GM21786 (cell line): ENCODE results near the gene CCDC93.
A peak's percentile ranks its signal among the peaks of the same experiment; 100 is the strongest.
"Not testable (repeated sequence)": the region's sequence is repeated elsewhere in the genome, so short reads cannot be mapped to it uniquely, and the experiment has no call there.

ENCODE experiments used
- ATAC-seq: cut with Tn5 transposase; IDR thresholded peaks from one replicate; pipeline ENCODE4 v1.9.1; 2021; ENCODE audit not compliant: unreplicated experiment

CCDC93 gene

GRCh38 chr2:118046634-118047210, 32.9 kb upstream of the CCDC93 start:
- ATAC-seq: peak; percentile 41

- no peak for ATAC-seq
Observed at GRCh38 chr2:118045286-118045685, 31.4 kb upstream of the CCDC93 start.

GRCh38 chr2:118044854-118045253, 31.0 kb upstream of the CCDC93 start:
- no peak for ATAC-seq

- no peak for ATAC-seq
Observed at GRCh38 chr2:118044103-118044716, 30.3 kb upstream of the CCDC93 start.

- ATAC-seq: no peak
Observed at GRCh38 chr2:118040891-118041290, 27.0 kb upstream of the CCDC93 start.

DNA sequence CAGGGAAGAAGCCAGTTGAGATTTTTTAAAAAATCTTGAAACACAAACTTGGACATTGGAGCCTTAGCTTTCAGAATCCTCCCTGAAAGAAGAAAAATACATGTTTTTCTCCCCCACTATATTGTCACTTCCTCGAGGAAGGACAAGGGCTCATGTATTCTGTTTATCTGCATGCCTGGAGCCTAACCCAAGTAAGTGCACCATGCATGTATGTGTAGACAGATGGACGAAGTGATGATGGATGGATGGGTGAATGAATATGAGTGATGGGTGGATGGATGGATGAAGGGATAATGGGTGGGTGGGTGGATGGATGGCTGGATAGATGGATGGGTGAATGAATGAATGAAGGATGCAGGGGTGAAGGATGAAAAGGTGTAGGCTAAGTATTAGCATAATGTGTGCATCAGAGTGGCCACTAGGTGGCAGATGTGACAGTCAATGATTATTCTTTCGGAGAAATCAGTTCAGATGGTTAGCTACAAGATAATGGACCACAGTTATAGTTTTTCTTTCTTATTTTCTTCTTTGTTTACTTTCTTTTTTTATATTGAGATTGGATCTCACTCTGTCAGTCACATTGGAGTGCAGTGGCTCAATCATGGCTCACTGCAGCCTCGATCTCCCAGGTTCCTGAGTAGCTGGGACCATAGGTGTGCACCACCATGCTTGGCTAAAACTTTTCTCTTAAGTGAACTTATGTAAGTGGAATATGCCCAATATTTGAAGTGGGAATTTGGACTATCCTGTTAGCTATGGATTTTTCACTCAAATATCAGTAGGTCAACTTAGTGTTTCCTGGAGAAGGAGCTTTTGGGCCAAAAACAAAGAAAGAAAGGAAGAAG, 18.5 kb upstream of the CCDC93 start:
- peak; percentile 89 for ATAC-seq

GRCh38 chr2:118031566-118031965, 17.7 kb upstream of the CCDC93 start:
- peak; percentile 45 for ATAC-seq

DNA sequence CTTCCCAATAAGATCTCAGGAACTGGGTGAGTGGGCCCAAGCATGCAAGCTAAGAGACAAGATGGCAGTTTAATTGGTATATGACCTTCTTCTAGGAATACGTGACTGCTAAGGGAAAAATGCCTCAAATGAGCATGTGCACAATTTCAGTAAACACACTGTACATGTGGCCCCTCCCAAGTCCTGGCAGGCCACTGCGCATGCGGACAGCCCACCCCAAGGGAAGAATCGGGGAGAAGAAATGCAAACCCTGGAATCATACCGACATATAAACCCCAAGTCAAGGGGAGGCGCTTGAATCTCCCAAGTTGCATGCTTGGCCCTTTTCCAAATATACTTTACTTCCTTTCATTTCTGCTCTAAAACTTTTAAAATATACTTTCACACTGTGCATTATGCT, 15.2 kb upstream of the CCDC93 start:
- no peak for ATAC-seq

DNA sequence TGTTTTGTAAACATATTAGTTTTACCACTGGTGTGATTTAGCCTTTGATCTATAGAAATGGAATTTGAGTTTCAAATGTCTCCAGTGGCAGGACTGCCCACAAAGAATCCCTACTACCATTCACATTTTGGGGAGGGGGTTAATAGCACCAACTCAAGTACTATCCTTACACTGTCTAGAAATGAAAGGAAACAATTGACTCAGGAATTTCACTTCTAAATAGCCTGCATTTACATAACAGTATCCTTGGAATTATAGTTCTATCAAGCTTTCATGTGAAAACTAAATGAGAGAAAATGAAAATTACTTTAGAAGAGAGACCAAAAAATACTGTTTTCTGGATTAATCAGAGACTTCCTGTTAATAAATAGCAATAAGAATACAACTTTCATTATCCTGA, 7.5 kb upstream of the CCDC93 start:
- ATAC-seq: no peak

GRCh38 chr2:118019821-118020220, 6.0 kb upstream of the CCDC93 start:
- no peak for ATAC-seq

GRCh38 chr2:118016911-118017310, 3.0 kb upstream of the CCDC93 start:
- ATAC-seq: no peak

DNA sequence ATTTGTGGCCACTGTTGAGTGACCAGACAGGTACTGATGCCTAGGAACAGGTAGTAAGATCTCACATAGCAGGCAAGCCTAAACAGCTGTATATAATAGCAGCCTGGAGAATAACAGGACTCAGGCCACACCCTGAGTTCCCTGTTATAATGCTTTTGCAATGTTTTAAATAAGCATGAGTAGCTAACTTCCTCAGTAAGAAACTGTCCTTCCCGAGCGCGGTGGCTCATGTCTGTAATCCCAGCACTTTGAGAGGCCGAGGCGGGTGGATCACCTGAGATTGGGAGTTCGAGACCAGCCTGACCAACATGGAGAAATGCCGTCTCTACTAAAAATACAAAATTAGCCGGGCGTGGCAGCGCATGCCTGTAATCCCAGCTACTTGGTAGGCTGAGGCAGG, 1.9 kb upstream of the CCDC93 start:
- not testable (repeated sequence) for ATAC-seq

DNA sequence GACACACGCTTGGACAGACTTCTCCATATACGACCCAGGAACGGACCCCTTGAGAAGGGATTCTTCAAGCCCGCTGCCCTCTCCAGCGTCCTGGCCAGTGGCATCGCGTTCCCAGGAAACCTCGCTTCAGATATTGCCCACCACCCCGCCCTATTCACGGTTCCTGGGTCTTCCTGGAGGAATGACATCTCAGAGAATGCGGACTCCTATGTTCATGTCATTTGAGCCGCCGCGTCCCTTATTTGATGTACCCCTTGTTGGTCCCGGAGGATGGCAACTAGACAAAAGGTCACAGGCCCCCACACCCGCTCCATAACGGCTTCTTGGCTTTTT, 588 bp upstream of the CCDC93 start:
- ATAC-seq: no peak

DNA sequence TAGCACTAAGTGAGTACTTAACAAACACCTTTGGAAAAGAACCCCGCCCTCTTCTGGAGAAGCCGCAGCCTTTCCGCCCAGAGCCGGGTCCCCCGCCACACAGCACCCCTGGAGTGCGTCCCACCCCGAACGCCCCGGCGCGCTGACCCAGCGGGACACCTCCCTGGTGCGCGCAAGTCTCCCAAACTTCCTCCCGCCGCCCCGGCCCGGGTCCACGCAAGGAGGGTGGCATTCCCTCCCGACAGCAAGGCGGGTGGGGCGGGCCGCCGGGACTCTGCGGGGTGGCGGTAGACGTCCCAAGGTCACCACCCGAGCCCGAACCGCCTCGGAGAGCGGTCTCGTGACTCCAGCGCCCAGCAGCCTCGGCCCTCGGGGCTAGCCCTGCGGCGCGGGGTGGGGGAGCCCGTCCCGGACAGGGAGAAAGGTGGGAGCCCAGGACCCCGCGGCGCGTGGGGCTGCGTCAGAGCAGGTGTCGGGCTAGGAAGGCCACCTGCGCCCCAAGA, 598 bp downstream of the CCDC93 start:
- peak; percentile 25 for ATAC-seq

- no peak for ATAC-seq
Observed at GRCh38 chr2:118012778-118013177, 1.1 kb downstream of the CCDC93 start.

- no peak for ATAC-seq
Observed at GRCh38 chr2:118010473-118010872, 3.4 kb downstream of the CCDC93 start.

GRCh38 chr2:118006861-118007260, 7.0 kb downstream of the CCDC93 start:
- ATAC-seq: no peak

DNA sequence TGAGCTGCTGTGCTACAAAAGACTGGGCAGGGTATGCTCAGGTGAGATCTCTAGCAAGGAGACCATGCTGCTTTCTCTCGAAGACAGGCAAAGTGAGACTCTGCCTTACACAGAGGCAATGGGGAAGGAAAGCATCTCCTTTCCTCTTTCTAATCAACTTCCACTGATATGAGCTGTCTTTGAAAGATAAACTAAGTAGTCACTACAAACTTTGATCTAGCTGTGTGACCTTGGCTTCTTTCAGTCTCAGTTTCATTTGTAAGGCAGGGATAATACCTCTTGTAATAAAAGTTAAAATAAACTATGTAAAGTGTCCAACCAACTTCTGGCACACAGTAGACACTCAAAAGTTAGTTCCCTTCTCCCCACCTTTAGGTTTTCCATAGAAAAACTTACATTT, 7.5 kb downstream of the CCDC93 start:
- no peak for ATAC-seq

DNA sequence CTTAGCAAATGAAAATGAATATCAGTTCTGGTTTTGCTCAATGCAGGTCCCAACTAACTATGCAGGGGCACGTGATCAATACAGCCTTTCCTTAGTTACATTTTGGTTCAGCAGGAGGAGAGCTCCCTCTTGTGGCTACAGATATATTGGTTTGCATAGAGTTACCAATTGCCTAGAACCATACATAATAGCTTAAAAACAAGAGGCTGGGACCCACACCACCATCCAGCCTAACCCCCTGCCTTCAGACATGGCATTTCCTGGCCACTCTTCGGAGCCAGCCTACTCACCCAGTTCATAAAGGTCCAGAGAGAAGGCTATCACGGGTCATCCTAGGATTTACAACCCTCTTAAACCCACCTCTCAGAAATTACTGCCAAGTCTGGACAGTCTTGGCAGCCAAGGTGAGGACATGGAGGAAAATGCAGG, 10.5 kb downstream of the CCDC93 start:
- ATAC-seq: peak; percentile 99

DNA sequence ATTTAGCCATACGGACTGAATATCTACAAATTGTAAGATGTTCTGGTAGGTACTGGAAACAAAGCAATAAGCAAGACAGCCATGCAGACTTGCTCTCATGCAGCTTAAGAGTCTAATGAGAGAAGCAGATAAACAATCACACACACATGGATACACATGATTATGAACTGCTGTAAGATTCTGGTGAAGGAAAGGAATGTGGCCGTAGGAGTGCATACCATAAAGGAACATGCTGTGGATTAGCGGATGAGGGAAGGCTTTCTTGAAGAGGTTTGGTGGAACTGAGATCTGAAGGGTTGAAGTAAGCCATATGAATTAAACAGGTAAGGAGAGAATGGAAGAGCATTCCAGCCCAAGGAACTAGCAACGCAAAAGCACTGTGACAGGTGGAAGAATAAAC, 13.8 kb downstream of the CCDC93 start:
- no peak for ATAC-seq

DNA sequence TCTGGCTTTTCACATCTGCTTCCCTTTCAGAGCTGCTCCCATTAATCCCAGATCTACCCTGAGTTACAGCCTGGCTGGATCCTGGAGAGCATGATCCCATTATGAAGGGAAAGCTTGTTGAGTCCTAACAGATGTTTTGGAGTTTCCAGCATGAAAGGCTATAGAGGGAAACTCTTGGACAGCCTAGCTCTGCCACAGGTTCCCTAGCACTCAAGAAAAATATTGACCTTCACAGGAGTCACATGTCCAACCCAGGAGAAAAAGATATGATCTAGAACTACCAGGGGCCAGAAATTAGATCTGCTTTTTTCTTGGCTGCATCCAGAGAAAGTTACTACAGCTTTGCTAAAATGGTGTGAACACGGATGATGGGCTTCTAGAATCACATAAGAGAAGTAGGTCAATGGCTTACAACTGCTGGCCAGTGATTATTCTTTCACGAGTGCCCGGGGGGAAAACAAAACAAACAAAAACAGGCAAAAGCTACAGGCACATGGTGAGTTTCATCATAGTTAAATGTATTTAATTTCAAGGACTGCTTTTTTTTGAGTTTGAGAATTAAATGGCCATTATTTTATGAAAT, 15.9 kb downstream of the CCDC93 start:
- ATAC-seq: no peak

- ATAC-seq: no peak
Observed at GRCh38 chr2:117996525-117996924, 17.3 kb downstream of the CCDC93 start.
